GM21367 (cell line): ENCODE data around the gene NELL2.

ENCODE experiments used
- ATAC-seq: cut with Tn5 transposase; IDR thresholded peaks from one replicate; pipeline ENCODE4 v1.9.1; 2021; ENCODE audit not compliant: unreplicated experiment

The NELL2 gene

DNA sequence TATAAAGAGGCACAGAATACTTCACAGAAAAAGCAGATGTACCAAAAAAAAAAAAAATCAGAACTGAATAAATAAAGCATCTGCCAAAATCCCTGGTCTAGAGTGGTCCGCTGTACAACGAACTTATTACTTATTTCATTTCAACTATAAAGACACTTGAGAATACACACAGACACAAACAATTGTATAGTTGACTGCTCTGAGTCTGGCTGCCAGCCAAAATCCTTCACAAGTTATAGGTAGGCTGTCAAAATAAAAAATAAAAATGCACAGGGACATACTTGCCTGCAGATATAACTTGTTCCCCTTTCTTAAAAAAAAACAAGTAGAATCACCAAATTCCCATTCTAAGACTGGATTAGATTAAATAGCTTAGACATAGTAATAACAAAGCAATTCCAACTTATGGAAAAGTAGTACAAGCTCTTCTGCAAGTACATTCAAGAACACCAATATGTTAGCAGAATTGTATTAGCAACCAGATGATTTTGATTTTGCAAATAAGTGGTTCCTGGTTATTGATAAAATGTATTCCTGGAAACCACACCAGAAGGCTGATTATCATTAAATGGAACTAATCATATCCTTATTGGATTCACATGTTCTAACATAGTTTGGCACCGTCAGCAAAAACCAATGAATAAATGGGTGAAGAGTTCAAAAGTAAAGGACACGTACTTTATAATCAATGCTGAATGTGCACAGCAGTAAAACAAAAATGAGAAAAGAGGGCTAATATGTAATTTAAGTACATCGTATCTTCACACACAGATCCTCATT is 248.5 kb downstream of the NELL2 start:
- no peak for ATAC-seq

DNA sequence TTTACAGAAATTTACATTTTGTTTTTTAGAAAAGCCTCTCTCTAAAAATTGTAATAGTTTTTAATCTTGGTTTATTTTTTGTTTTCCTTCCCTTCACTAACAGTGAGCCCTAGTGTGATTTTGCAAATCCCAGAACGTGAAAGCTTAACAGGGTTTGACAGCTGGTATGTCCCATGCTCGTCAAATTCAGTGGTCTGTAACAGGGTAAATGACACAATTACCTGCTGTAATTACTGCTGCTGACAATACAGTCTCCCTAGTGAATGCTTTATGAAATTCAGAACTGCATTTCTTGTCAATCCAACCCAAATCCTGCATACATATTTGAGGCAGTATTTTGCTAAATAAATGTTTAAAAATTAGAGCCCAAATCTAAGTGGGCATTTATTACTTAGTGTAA is 249.2 kb downstream of the NELL2 start:
- ATAC-seq, result no peak

- no peak for ATAC-seq
Measured at GRCh38 chr12:44618946-44619345, 257.2 kb downstream of the NELL2 start.

DNA sequence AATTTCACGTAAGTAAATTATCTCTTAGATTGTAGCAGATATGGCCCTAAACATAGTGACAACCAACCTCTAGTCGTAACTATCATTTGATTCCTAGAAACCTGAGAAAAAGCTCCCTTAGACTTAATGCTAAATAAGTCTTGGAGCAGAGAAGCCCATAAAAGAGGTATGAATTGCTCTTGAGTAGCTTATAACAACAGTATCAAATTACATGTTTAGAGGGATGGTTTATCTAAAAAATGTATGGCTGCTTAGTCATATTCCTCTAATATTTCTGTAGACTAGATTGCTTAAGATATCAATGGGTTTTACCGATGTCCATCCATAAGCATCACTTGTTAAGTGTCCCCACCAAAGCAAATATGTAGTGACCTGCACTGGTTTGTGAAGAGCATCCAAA is 259.7 kb downstream of the NELL2 start:
- ATAC-seq, result no peak

- no peak for ATAC-seq
Measured at GRCh38 chr12:44611538-44611937, 264.6 kb downstream of the NELL2 start.

- no peak for ATAC-seq
Measured at GRCh38 chr12:44603701-44604100, 272.4 kb downstream of the NELL2 start.

- no peak for ATAC-seq
Measured at GRCh38 chr12:44592626-44593025, 283.5 kb downstream of the NELL2 start.

GRCh38 chr12:44589697-44590096 is 286.4 kb downstream of the NELL2 start:
- no peak for ATAC-seq

GRCh38 chr12:44588651-44589050 is 287.5 kb downstream of the NELL2 start:
- ATAC-seq, result no peak

- ATAC-seq, result no peak
Measured at GRCh38 chr12:44584625-44585024, 291.5 kb downstream of the NELL2 start.

- no peak for ATAC-seq
Measured at GRCh38 chr12:44582521-44582920, 293.6 kb downstream of the NELL2 start.

DNA sequence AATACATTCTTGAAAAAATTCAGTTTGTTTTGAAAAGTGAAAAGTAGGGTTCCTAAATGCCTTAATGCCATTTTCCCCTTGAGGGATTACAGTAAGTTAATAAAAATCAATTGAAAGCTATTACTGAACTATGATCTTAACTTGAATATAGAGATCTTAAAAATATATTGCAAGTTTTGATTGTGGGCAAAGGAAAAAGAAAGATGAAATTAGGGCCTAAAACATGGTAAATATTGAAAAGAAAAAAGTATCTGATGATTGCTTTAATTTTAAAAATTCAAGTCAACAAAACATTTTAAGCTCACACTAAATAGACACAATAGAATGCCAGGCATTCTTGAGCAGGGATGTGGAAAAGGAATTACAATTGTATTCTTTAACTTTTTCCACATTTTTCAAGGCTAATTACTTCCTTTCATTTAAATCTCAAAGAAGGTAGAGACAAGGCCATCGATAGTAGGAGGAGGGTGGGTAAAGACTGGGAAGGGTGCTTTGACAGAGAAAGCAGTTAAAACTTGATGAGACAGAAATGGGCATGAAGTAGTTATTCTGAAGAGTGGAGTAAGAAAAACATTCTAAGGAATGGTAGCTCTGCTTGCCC is 294.4 kb downstream of the NELL2 start:
- no peak for ATAC-seq

GRCh38 chr12:44574586-44574985 is 301.5 kb downstream of the NELL2 start:
- ATAC-seq, result no peak

GRCh38 chr12:44573723-44574122 is 302.4 kb downstream of the NELL2 start:
- no peak for ATAC-seq

GRCh38 chr12:44571006-44571550 is 305.0 kb downstream of the NELL2 start:
- no peak for ATAC-seq

DNA sequence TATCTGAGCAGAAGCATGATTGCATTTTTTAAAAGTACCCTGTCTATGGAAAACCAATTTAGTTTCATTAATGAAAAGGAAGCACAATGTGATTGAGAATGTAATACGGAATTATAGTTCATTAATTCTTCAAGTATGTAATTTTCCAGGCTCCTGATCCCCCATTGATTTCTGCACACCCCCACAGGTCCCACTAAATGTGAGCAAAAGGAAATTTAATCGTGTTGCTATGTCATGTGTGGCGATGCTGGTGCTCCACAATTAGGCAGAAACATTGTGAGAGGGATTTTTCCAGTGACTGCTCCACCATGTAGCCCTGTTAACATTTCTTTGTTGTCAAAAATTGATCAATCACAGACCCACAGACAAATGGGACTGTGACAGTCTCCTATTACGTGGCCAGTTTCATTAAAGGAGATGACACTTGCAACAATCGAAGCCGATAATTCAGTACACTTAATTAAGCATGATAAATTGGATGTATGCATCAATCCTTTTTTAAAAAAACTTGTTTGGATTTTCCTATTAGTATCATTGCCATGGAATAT is 306.0 kb downstream of the NELL2 start:
- no peak for ATAC-seq

DNA sequence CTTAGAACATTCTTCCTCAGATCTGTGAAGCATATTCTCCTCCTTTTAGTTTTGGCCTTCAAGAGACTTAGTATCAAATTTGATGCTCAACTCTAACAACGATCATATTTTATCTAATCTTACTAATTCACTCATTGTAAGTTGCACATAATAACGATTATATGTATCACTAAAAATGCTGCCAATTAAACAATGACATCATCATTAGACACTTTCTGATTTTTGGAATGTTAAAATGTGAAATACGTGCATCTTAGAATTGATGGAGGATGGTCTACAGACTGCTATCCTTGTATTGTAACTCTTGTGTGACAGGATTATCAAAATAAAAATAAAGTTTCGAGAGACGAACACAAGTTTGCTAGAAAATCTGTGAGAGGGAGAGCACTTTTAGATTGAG is 311.0 kb downstream of the NELL2 start:
- ATAC-seq, result no peak

DNA sequence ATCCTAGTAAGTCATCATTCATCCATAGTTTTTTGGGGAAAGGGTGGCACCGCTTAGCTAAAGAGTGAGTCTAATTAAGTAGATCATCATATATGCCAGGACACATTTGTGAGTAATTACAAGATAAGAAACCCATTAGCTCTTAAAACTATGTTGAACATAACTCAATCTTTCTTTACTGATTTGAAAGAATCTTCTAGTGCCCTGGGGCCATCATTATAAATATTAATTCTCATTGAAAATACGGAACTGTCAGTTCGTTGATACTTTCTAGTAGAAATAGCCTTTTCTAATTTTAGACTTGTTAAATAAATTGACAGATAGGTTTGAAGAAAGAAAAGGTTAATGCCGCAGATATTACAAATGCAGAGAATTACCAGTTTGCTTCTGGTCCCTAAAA is 312.6 kb downstream of the NELL2 start:
- ATAC-seq, result no peak

DNA sequence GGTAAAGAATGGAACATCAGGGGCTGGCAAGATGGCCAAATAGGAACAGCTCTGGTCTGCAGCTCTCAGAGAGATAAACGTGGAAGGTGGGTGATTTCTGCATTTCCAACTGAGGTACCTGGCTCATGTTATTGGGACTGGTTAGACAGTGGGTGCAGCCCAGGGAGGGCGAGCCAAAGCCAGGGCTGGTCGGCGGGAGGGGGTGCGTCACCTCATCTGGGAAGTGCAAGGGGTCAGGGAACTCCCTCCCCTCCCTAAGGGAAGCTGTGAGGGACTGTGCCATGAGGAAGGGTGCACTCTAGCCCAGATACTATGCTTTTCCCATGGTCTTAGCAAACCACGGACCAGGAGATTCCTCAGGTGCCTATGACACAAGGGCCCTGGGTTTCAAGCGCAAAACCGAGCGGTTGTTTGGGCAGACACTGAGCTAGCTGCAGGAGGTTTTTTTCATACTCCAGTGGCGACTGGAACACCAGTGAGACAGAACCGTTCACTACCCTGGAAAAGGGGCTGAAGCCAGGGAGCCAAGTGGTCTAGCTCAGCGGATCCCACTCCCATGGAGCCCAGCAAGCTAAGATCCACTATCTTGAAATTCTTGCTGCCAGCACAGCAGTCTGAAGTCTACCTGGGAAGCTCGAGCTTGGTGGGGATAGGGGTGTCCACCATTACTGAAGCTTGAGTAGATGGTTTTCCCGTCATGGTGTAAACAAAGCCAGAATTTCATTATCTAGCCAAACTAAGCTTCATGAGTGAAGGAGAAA is 317.6 kb downstream of the NELL2 start:
- no peak for ATAC-seq

DNA sequence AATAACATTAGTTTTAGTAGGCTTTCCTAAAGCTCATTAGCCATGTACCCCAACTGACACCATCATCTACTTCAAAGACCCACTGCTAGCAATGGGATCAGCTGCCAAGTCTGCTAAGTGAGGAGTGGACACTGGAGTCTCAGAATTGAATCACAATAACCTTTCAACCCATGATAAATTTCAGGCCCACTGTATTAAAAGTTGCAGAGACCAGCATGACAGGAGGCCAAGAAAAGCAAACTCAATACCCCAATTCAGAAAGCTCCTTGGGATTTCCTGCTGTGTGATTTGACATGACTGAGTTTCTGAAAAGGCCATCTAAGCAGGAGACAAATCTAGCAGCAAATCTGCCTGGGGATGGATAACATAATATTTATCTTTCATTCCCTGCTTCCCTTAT is 320.7 kb downstream of the NELL2 start:
- ATAC-seq, result no peak

GRCh38 chr12:44551631-44552030 is 324.5 kb downstream of the NELL2 start:
- no peak for ATAC-seq

- ATAC-seq, result no peak
Measured at GRCh38 chr12:44550377-44550776, 325.7 kb downstream of the NELL2 start.
